K562 (cell line): ENCODE measurements around the gene FRK. TPM values are rescaled to one million over a fixed set of nuclear protein-coding genes. Genes with fewer than 3 reads are reported as not detected.
A peak's percentile ranks its signal among the peaks of the same experiment; 100 is the strongest.

Experiments used
- BHLHE40 ChIP-seq: IDR thresholded peaks from 2 replicates; pipeline ENCODE4 v1.6.1; 2011; ENCODE audit warnings: low read length, improper control_type of control experiment
- CBX8 ChIP-seq: fragments of 200-600 bp; sonication (generic); IDR thresholded peaks from 2 replicates; pipeline ENCODE4 v1.6.1; 2012; ENCODE audit warnings: borderline replicate concordance, mixed run types, low read depth, mild to moderate bottlenecking, moderate library complexity, mixed read lengths, low read length, control low read depth, inconsistent platforms; ENCODE audit not compliant: poor library complexity, severe bottlenecking; ENCODE audit errors: extremely low read depth
- CREB1 ChIP-seq, 2 experiments: sonication (generic) in 1 of 2; formaldehyde crosslinking in 1 of 2; IDR thresholded peaks; 2 replicates each; pipeline versions ENCODE4 v1.6.1 to v1.8.0; 2012 to 2022; ENCODE audit warnings: inconsistent platforms in 1 of 2, mild to moderate bottlenecking in 1 of 2, missing genetic modification reagents in 1 of 2, moderate library complexity in 1 of 2
- FOXJ2 ChIP-seq: fragments of 200-800 bp; sonication (Bioruptor generic); IDR thresholded peaks from 2 replicates; pipeline ENCODE4 v1.6.1; 2016; ENCODE audit warnings: missing genetic modification characterization, missing compliant biosample characterization
- GATAD2A ChIP-seq: fragments of 450-650 bp; IDR thresholded peaks from 2 replicates; pipeline ENCODE4 v1.6.1; 2017
- HMBOX1 ChIP-seq: sonication (generic); IDR thresholded peaks from 2 replicates; pipeline ENCODE4 v1.6.1; 2016
- MAZ ChIP-seq, 2 experiments: fragments of 450-650 bp in 1 of 2; sonication (generic) in 1 of 2; formaldehyde crosslinking; IDR thresholded peaks in 1 of 2; conservative IDR thresholded peaks in 1 of 2; 2 replicates each; pipeline versions ENCODE4 v1.4.0 to v1.5.0; 2020; ENCODE audit warnings: mild to moderate bottlenecking in 1 of 2, missing genetic modification reagents in 1 of 2
- NCOR1 ChIP-seq: fragments of 450-650 bp; IDR thresholded peaks from 2 replicates; pipeline ENCODE4 v1.6.1; 2016; ENCODE audit warnings: mild to moderate bottlenecking, moderate library complexity
- NFYB ChIP-seq: IDR thresholded peaks from 2 replicates; pipeline ENCODE4 v1.6.1; 2011; ENCODE audit warnings: mild to moderate bottlenecking, moderate library complexity; ENCODE audit not compliant: insufficient read length; ENCODE audit errors: extremely low read depth
- PRDM10 ChIP-seq: fragments of 450-650 bp; IDR thresholded peaks from 2 replicates; pipeline ENCODE4 v1.6.1; 2018; ENCODE audit not compliant: partially characterized antibody
- RAD21 ChIP-seq, 2 experiments: fragments of 250-450 bp in 1 of 2; fragments of 450-650 bp in 1 of 2; sonication (Bioruptor Pico) in 1 of 2; formaldehyde crosslinking in 1 of 2; IDR thresholded peaks in 1 of 2; conservative IDR thresholded peaks in 1 of 2; 2 replicates each; pipeline versions ENCODE4 v1.4.0 to v1.8.0; 2020 to 2022; ENCODE audit warnings: mild to moderate bottlenecking in 2 of 2, moderate library complexity in 1 of 2
- RBM34 ChIP-seq: fragments of 200-400 bp; formaldehyde crosslinking; IDR thresholded peaks from 2 replicates; pipeline ENCODE4 v1.6.1; 2018; ENCODE audit warnings: low read length, borderline replicate concordance; ENCODE audit not compliant: insufficient read depth
- SP1 ChIP-seq: sonication (generic); formaldehyde crosslinking; IDR thresholded peaks from 2 replicates; pipeline ENCODE4 v1.8.1; 2022; ENCODE audit warnings: mild to moderate bottlenecking, missing genetic modification reagents
- YY1 ChIP-seq, 3 experiments: IDR thresholded peaks; 2 replicates each; pipeline ENCODE4 v1.6.1; 2011; ENCODE audit warnings: low read length in 2 of 3, mild to moderate bottlenecking in 2 of 3, moderate library complexity in 2 of 3, borderline replicate concordance in 1 of 3, control low read depth in 1 of 3, low read depth in 1 of 3; ENCODE audit not compliant: insufficient read depth in 3 of 3, insufficient replicate concordance in 2 of 3, control insufficient read depth in 1 of 3, insufficient read length in 1 of 3; ENCODE audit errors: extremely low read depth in 1 of 3
- ZBTB17 ChIP-seq: fragments of 450-650 bp; formaldehyde crosslinking; IDR thresholded peaks from 2 replicates; pipeline ENCODE4 v1.4.0; 2020; ENCODE audit warnings: mild to moderate bottlenecking
- ZC3H11A ChIP-seq: IDR thresholded peaks from 2 replicates; pipeline ENCODE4 v1.6.1; 2012; ENCODE audit warnings: low read depth, low read length, improper control_type of control experiment
- ZNF133 ChIP-seq: fragments of 250-450 bp; sonication (Bioruptor Pico); IDR thresholded peaks from 2 replicates; pipeline ENCODE4 v1.4.0; 2020; ENCODE audit warnings: mild to moderate bottlenecking
- ZNF175 ChIP-seq: fragments of 200-800 bp; sonication (Bioruptor generic); IDR thresholded peaks from 2 replicates; pipeline ENCODE4 v1.6.1; 2016; ENCODE audit warnings: low read depth, mild to moderate bottlenecking, missing genetic modification characterization, missing compliant biosample characterization
- polyA plus RNA-seq, 8 experiments: library from polyadenylated mRNA; depleted of rRNA in 4 of 8; stranded (reverse) in 5 of 8; unstranded in 3 of 8; fragments of >200 nt; fragmentation: Nextera tagmentation in 2 of 8; fragmentation: Illumina TruSeq in 1 of 8; extraction: Ambion mirVana in 2 of 8; extraction: Trizol in 1 of 8; gene quantifications; 2 replicates each; pipeline versions ENCODE4 v1.2.1 to v1.2.3, GENCODE V29; 2011 to 2014; ENCODE audit warnings: inconsistent platforms in 1 of 8, missing spikeins in 1 of 8
- total RNA-seq, 7 experiments: library from RNA; depleted of rRNA in 6 of 7; stranded (reverse); fragments of >200 nt in 6 of 7; fragmentation: Illumina TruSeq in 2 of 7; extraction: Trizol in 2 of 7; gene quantifications; 2 replicates each; pipeline versions ENCODE4 v1.2.1 to v1.2.3, GENCODE V29; 2011 to 2021; ENCODE audit warnings: low replicate concordance in 1 of 7
- TF ChIP-seq, protein P1 (sequence below), 3 experiments: fragments of 200-800 bp in 1 of 3; sonication (Bioruptor generic) in 1 of 3; sonication (generic) in 1 of 3; formaldehyde crosslinking in 1 of 3; IDR thresholded peaks; 2 replicates each; pipeline versions ENCODE4 v1.6.1 to v1.8.0; 2016 to 2022; ENCODE audit warnings: mild to moderate bottlenecking in 2 of 3, missing compliant biosample characterization in 2 of 3, missing genetic modification characterization in 2 of 3, missing genetic modification reagents in 1 of 3

The FRK gene
- total and polyA plus RNA-seq, 9 of the 15 experiments (the other 6 are each of a cell fraction or from before 2014, with no cell fraction given): 0.01 to 0.29 (median 0.09) TPM

DNA sequence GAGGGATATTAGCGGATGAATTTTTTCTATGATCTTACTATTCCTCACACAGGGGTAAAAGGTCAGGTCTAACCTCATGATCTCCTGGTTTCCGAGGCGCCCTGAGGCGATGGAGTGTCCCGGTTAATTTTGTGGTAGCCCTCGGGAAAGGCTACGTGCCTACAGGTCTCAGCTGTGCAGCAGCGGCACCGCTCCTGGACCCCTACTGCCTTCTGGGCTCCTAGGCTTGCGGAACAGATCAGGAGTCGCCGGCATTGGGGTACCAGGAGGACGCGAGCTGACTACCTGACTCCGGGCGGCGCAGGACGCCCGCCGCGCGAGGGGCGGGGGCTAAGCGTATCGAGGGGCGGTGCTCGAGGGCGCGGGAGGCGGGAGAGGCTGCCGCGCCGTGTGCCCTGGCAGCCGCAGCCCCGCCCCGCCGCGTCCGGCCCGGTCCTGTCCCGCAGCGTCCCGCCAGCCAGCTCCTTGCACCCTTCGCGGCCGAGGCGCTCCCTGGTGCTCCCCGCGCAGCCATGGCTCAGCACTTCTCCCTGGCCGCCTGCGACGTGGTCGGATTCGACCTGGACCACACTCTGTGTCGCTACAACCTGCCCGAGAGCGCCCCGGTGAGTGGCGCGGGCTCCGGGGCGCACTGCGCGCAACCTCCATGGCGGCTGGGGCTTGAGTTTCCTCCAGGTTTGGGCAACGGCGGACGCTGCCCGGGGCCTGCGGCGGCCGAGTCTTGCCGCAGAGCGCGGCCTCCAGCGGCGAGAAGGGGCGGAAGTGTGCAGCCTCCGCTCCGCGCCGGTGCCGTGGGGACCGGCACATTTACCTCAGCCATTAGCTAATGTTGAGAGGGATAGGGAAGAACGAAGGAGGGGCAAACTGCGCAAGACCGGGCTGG is 40.0 kb upstream of the FRK start, which contains the start of gene NT5DC1 (continued):
- TF ChIP-seq YY1 (IDR thresholded peaks at IDR 0.05; ENCODE audit: borderline replicate concordance in 1 of 3, control insufficient read depth in 1 of 3, extremely low read depth in 1 of 3, insufficient read depth in 3 of 3, insufficient read length in 1 of 3, insufficient replicate concordance in 2 of 3, low read depth in 1 of 3, low read length in 2 of 3) (peak in 2 of 3 experiments; percentile 61 to 77), ZNF175 (CRISPR knock-in tag) (no peak), ZC3H11A (no peak), FOXJ2 (no peak), CREB1 (IDR thresholded peaks at IDR 0.05) (peak; percentile 36; the same call in 1 of the 2 replicates), CREB1 (CRISPR knock-in tag; IDR thresholded peaks at IDR 0.05) (peak; percentile 60; the same call in 1 of the 2 replicates), ZNF133 (CRISPR knock-in tag) (no peak), MAZ (CRISPR knock-in tag; conservative IDR thresholded peaks at IDR 0.05 in 1 of 2, IDR thresholded peaks at IDR 0.05 in 1 of 2) (peak; percentile 72 to 90), HMBOX1 (no peak), ZBTB17 (peak; percentile 63; the same call in 1 of the 2 replicates), NFYB (no peak), CBX8 (no peak), BHLHE40 (no peak), SP1 (no peak), NCOR1 (no peak; the same call in 1 of the 2 replicates), GATAD2A (0 out of 2 replicates have a peak, but pooled peaks have one; percentile 29), RAD21 (CRISPR knock-in tag; conservative IDR thresholded peaks at IDR 0.05 in 1 of 2, IDR thresholded peaks at IDR 0.05 in 1 of 2) (peak in 1 of 2 experiments; percentile 39; a peak in 2 of 4 replicates), PRDM10 (peak; percentile 88), RBM34 (0 out of 2 replicates have a peak, but pooled peaks have one; percentile 52)
- TF ChIP-seq, protein P1, sequence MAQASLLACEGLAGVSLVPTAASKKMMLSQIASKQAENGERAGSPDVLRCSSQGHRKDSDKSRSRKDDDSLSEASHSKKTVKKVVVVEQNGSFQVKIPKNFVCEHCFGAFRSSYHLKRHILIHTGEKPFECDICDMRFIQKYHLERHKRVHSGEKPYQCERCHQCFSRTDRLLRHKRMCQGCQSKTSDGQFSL (CRISPR knock-in tag; IDR thresholded peaks at IDR 0.05): no peak
- TF ChIP-seq, protein P1 (tag; IDR thresholded peaks at IDR 0.05): no peak
